HFF-Myc (cell line): ENCODE measurements around the gene OPRM1.
A peak's percentile ranks its signal among the peaks of the same experiment; 100 is the strongest.

Experiments
- DNase-seq: peaks from one replicate; pipeline ENCODE4 v3.0.0-alpha.2; 2011; ENCODE audit warnings: low read depth; ENCODE audit errors: extremely low read depth
- H3K4me3 ChIP-seq: replicated peaks from 2 replicates; pipeline ENCODE4 v1.5.1; 2011; ENCODE audit warnings: low read depth, mild to moderate bottlenecking, control low read depth, low read length
- CTCF ChIP-seq: IDR thresholded peaks from 2 replicates; pipeline ENCODE4 v1.5.1; 2012; ENCODE audit warnings: mild to moderate bottlenecking, low read depth, low read length, control low read depth; ENCODE audit errors: missing control alignments

The OPRM1 gene

GRCh38 chr6:154292066-154292465, 253.0 kb downstream of the OPRM1 start:
- H3K4me3 ChIP-seq: no peak overlapping the region
- DNase-seq: peak; percentile 26
- TF ChIP-seq CTCF: no peak

- no peak overlapping the region for H3K4me3 ChIP-seq
- DNase-seq: peak; percentile 60
- TF ChIP-seq CTCF: no peak
Observed at GRCh38 chr6:154292855-154293519, 253.9 kb downstream of the OPRM1 start.

GRCh38 chr6:154295733-154296132, 256.7 kb downstream of the OPRM1 start:
- no peak overlapping the region for H3K4me3 ChIP-seq
- no peak for TF ChIP-seq CTCF
- no peak for DNase-seq
